Subcutaneous adipose tissue (tissue), 4 donors: ENCODE results near the gene CNKSR3. TPM values are rescaled to one million over a fixed set of nuclear protein-coding genes. Genes with fewer than 3 reads are reported as not detected.

ENCODE experiments used
- CTCF ChIP-seq: fragments of 450-650 bp; IDR thresholded peaks from one replicate; pipeline ENCODE4 v1.5.1; 2016; ENCODE audit warnings: low read depth, mild to moderate bottlenecking, control low read depth, antibody characterized with exemption, moderate library complexity
- total RNA-seq, 4 donors: library from RNA; depleted of rRNA; stranded (reverse); fragments of >200 nt; gene quantifications; one replicate each; pipeline ENCODE4 v1.1.0, GENCODE V29; 2016

The CNKSR3 gene
- total RNA-seq, 4 donors from 2014 or later = 2.4 to 5.5 (median 3.3) TPM

DNA sequence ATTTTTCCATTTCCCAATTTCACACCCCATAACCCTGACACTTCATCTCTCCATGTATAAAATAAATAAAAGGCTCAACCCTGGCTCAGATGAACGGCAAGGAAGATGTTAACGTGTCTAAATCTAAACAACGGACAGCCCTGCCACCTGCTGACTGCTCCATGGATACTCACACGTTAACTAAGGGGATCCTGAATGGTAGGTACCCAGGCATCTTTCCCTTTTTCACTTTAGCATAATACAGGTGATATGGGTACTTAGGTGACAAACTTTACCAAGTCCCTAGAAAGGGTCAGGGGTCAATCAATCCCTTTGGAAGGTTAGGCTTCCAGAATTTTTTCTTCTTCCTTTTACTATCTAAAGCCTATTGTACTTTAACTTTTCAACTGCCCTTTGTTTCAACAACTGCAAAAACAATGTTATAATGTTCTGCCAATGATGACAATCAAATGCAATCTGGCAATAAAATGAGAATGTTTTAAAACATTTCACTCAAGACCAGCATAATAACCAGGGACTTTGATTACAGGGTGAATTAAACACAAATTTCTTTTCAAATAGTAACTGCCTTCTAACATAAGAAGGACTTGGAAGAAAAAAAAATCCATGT, 101.5 kb downstream of the CNKSR3 start:
- no peak for TF ChIP-seq CTCF

GRCh38 chr6:154407440-154407839, 103.0 kb downstream of the CNKSR3 start:
- TF ChIP-seq CTCF = no peak

DNA sequence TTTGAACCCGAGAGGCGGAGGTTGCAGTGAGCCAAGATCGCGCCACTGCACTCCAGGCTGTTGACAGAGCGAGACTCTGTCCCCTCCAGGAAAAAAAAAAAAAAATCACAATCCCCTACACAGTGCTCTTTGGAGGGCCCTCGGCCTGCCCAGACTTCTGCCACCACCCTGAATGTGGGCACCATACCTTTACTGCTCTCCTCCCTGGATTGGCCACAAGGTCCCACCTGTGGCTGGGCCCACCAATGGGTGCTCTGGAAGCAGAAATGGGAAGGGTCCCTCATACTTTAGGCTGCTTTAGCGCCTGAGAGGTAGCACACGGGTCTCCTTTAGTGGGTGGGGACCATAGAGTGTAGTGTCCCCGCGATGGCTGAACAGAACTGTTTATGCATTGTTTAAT, 103.6 kb downstream of the CNKSR3 start:
- no peak for TF ChIP-seq CTCF

DNA sequence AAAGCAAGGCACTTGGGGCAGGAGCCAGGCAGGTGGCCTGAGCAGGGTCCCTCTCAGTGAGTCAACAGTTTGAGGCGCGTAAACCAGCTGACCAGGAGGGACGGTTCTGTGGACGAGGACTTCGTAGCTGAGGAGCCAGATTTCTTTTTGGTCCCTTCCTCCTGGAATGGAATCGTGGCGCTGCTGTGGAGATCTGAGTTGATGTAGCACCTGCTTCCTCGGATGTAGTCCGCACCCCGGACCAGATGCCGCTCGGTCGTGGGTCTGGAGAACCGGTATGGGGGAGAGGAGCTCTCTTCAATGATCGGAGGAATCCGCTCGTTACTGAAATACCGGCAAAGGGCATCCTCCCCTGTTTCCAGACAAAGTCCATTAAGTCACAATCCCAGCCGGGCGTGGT, 104.2 kb downstream of the CNKSR3 start:
- no peak for TF ChIP-seq CTCF

DNA sequence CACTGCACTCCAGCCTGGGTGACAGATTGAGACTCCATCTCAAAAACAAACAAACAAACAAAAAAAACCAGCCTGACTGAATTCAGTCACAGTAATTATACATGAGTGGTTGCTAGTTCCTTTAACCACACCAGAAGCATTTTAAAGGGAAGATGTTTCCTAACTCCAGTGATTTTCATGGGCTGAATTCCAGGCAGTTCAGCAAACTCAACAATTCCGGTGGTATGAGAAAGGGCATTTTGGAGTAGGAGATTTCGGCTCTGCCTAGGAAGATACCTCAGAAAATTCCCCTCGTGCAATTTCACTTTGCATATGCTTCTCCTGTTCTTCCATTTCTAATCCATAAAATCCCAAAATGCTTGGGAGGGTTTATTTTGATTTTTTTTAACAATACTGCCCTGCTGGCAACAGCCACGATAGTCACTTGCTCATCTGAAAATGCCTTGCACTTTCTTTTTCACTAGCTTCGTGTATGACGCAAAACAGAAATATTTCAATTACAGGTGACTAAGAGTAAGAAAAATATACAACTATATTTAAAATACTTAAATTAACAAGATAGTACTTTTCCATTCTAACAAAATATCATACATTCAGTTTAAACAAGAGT, 105.6 kb downstream of the CNKSR3 start:
- TF ChIP-seq CTCF = no peak

DNA sequence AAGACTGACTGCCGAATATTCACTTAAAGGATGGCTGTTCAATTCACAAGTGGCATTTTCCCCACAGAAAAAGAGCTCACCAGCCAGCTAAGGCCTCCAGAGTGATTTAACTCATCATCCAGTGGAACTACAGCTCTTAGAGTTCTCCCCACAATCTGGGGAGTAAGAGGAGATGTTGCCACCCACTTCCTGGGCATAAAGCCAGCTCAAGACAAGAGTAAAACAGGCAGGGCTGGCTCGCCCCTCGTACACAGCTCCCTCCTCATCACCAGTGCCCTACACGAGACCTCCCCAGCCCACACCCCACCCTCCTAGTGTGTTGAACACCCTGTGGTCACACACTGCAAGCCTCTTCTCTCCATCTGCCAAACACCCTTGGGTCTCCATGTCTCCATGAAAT, 106.7 kb downstream of the CNKSR3 start:
- no peak for TF ChIP-seq CTCF

- no peak for TF ChIP-seq CTCF
These were observed 108.3 kb downstream of the CNKSR3 start for GRCh38 chr6:154402081-154402780.
